Tracheal epithelial cell (primary cell): Measurements from ENCODE around the gene COL28A1. TPM values are rescaled to one million over a fixed set of nuclear protein-coding genes. Genes with fewer than 3 reads are reported as not detected.

Experiments used
- total RNA-seq: library from RNA; depleted of rRNA; stranded (reverse); fragments of >200 nt; gene quantifications from 2 replicates; pipeline ENCODE4 v1.2.1, GENCODE V29; 2014

The COL28A1 gene
- 0.24 TPM in 1 of 2 replicates, not detected in the other for total RNA-seq

DNA sequence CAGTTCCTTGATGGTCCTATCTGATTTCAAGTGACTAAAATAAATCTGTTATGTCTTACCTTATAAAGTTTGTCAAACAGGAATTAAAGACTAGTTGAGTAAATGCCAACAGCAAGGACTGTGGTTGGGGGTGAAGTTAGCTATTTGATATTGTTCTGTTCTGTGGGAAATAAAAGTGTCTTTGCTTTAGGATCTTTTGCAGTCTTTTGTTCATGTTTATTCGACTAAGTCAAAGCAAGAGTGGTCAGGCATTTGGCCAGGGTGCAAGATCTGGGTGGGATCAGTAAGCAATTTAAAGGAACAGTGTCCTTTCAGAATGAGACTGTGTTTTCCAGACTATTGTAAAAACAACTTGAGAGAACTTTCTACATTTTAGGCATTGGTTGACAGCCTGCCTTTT lies at the start of gene COL28A1:
TSS of gene COL28A1 (minus strand) at position 183 of the 400 bp plus-strand sequence. CDS start 2,998 bp downstream, outside the sequence.

DNA sequence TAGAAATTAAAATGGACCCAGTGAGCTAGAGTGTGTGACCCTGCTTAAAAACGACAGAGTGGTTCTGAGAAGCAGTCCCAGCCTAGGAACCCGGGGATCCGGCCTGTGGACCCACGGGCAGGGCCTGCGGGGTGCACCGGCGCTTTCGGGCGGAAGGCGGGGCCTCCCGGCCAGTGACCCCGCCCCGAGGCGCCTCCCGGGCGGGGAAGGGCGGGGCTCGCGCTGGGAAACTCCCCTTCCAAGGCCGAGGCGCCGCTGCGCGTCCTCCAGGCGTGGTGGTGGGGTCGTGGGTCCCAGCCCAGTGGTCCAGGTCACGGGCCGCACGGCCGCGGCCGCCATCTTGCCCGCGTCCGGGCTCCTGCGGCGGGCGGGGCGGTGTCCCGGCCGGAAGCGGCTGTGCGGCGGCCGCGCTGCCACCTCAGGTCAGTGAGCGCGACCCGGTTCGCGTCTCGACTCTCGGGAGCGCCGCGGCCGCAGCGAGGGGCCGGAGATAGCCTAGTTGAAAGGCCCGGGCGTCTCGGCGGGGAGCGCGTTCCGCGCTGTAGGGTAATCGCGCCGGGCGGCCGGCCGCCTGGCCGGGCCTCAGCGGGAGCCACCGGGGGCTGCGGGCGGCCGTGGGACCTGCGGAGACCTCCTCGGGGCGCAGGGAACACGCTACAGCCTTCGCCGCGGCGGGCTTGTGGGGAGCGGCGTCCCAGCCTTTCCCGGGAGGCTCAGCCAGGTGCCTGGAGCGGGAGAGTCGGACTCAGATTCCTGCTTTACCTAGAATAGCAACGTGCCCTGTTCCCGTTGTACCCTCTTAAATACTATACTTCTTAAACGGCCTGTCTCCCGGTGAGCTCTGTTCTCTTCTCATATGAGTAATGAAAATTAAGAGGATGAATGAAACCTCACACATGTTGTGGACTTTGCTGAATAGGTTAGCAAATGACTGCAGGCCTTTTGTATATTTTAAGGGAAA lies 31.3 kb upstream of the COL28A1 start, which contains the start of gene MIOS:
TSS of gene MIOS (plus strand) at position 234 of the 961 bp plus-strand sequence. CDS start 5,592 bp downstream, outside the sequence.

Other genes with a start within 250 kb of the COL28A1 start
- 45.0 and 53.7 TPM in 2 replicates for gene MIOS, start 31.0 kb upstream of the COL28A1 start, total RNA-seq
- gene UMAD1, start 104.9 kb upstream of the COL28A1 start, total RNA-seq: 8.7 and 10.4 TPM in 2 replicates
- 21.0 and 21.7 TPM in 2 replicates for gene RPA3, start 182.7 kb upstream of the COL28A1 start, total RNA-seq